ENCODE measurements around the gene FHOD3. TPM values are rescaled to one million over a fixed set of nuclear protein-coding genes. Genes with fewer than 3 reads are reported as not detected.

Gene FHOD3
- total and polyA plus RNA-seq, 2 experiments from 2014 or later, result 2.7 to 8.7 TPM

DNA sequence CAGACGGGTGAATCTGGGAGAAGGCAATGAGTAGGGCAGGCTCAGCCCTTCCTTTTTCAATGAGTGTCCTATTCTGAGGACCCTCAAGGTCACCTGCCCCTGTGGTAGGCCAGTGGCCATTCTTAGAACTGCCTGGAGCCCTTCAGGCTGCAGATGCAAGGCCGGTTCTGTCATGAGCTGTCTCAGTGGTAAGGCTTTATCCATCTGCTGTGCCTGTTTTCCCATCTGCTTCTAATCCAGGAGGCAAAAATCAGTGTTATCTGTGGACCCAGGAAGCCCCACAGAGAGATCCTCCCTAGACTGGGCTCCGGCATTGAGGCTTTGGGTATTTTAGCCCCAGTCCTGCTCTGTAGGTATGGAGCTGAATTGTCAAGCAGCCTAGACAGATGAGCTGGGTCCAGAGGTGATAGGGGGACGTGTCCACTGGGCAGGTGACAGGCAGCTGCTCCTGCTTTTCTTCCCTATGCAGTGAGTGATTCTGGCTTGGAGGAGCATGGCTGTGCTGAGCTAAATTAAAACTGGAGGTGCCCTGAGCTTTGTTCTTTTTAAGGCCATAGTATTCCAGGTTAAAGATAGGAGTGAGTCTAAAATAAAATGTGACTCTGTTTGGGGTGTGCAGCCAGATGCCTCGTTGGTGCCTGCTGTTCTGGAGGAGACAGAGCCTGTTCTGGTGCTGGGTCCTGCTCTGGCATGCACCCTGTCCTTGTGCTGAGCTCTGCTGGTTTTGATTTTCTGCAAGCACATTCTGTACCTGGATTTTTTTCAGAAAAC is 92.5 kb downstream of the FHOD3 start (continued):
- TF ChIP-seq EZH2phosphoT487 (IDR thresholded peaks at IDR 0.05; ENCODE audit: unreplicated experiment) (no peak), EZH2 (IDR thresholded peaks at IDR 0.05; ENCODE audit: low read depth, unreplicated experiment) (no peak), ZNF114 (CRISPR knock-in tag; IDR thresholded peaks at IDR 0.05) (no peak), NANOG (IDR thresholded peaks at IDR 0.05; ENCODE audit: borderline replicate concordance) (no peak), CREB1 (CRISPR knock-in tag; IDR thresholded peaks at IDR 0.05; ENCODE audit: low read depth) (no peak)

DNA sequence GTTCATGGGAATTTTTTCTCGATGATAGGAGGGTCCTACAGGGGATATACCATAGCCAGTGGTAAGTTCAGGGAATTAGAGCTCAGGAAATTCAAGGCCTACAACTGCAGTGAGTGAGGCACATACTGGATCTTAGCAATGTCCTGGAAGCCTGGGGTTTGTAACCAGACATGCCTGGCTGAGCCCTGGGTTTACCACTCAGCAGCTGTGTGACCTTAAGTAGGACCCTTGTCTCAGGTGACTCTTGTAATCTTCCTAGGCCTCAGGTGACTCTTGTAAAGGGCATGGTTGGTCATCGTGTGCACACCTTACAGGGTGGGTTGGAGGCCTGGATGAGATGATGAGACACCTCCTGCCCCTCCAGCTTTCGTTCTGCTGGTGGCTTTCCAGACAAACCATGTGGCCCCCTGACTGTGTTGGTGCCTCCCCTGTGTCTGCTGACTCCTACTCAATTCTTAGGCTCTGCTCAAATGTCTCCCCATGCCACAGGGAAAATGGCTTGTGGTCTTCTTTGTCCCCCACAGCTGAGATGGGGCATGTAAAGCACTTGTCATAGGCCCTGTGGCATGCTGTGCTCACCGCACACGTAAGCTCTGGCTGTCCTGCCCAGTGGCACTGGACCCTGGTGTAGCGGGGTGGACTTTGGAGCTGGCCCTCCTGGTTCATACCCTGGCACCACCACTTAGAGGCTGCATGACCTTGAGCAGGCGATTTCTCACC is 94.1 kb downstream of the FHOD3 start:
- Mint-ChIP-seq H3K36me3 (ENCODE audit: low read depth) (peaks cover 15% of the 10 kb centered on the region; the same call in 1 of the 3 replicates), H3K27me3 (ENCODE audit: insufficient read depth, low read depth, poor library complexity) (peaks cover 3% of the 10 kb centered on the region), H3K27ac (no peak overlapping the region), H3K4me1 (peaks cover 12% of the 10 kb centered on the region), H3K9me3 (peaks cover 23% of the 10 kb centered on the region; the same call in 2 of the 3 replicates), H3K4me3 (no peak overlapping the region)
- Histone ChIP-seq H4K20me1 (replicated peaks; ENCODE audit: insufficient read depth) (no peaks in the 10 kb centered on the region), H3K27ac (ENCODE audit: low read depth) (no peak overlapping the region), H3K27me3 (ENCODE audit: insufficient read depth) (no peaks in the 10 kb centered on the region), H3K4me2 (no peak overlapping the region), H2AFZ (no peak overlapping the region), H3K4me3 (no peak overlapping the region), H3K36me3 (ENCODE audit: insufficient read depth) (no peaks in the 10 kb centered on the region; the same call in 1 of the 2 replicates), H3K4me1 (ENCODE audit: insufficient read depth) (no peaks in the 10 kb centered on the region), H3K79me2 (replicated peaks; ENCODE audit: insufficient read depth) (no peaks in the 10 kb centered on the region), H3K9me2 (ENCODE audit: insufficient read depth) (0 out of 2 replicates have a peak, but pooled peaks cover 3% of the 10 kb centered on the region), H3F3A (replicated peaks; ENCODE audit: low read depth) (no peaks in the 10 kb centered on the region)
- ATAC-seq (no peak), DNase-seq (ENCODE audit: low spot score) (no peak)
- no peak for TF ChIP-seq ZNF114 (CRISPR knock-in tag; IDR thresholded peaks at IDR 0.05)
- TF ChIP-seq CREB1 (CRISPR knock-in tag; IDR thresholded peaks at IDR 0.05; ENCODE audit: low read depth), result no peak
- no peak for TF ChIP-seq ZNF462 (CRISPR knock-in tag; IDR thresholded peaks at IDR 0.05)
- no peak for TF ChIP-seq EZH2 (IDR thresholded peaks at IDR 0.05; ENCODE audit: low read depth, unreplicated experiment)
- no peak for TF ChIP-seq ETS1 (IDR thresholded peaks at IDR 0.05)
- TF ChIP-seq ZNF331 (CRISPR knock-in tag; IDR thresholded peaks at IDR 0.05; ENCODE audit: low read depth), result no peak
- TF ChIP-seq EZH2phosphoT487 (IDR thresholded peaks at IDR 0.05; ENCODE audit: unreplicated experiment), result no peak
